Stimulated activated CD8-positive, alpha-beta memory T cell treated with anti-CD3 and anti-CD28 coated beads, Interleukin-7, amount 100 ng/mL, for 1 hour (primary cell): ENCODE measurements around the gene KBTBD13.
"Not testable (repeated sequence)": the region's sequence is repeated elsewhere in the genome, so short reads cannot be mapped to it uniquely, and the experiment has no call there.

ENCODE experiments used
- DNase-seq, 2 donors: peaks; one replicate each; pipeline ENCODE4 v3.0.0-alpha.2; 2020; ENCODE audit warnings: low read depth in 2 of 2

The KBTBD13 gene

GRCh38 chr15:65088643-65089021 lies 12.1 kb downstream of the KBTBD13 start:
- no peak for DNase-seq

GRCh38 chr15:65089206-65089824 lies 12.8 kb downstream of the KBTBD13 start:
- no peak for DNase-seq

- no peak for DNase-seq
These were observed 15.6 kb downstream of the KBTBD13 start for GRCh38 chr15:65091946-65092770.

GRCh38 chr15:65092911-65093792 lies 16.6 kb downstream of the KBTBD13 start:
- no peak for DNase-seq

- DNase-seq, result not testable (repeated sequence)
These were observed 17.2 kb downstream of the KBTBD13 start for GRCh38 chr15:65093793-65094170.

- no peak for DNase-seq
These were observed 17.9 kb downstream of the KBTBD13 start for GRCh38 chr15:65094294-65094995.

- no peak for DNase-seq
These were observed 18.6 kb downstream of the KBTBD13 start for GRCh38 chr15:65095011-65095746.

- no peak for DNase-seq
These were observed 19.2 kb downstream of the KBTBD13 start for GRCh38 chr15:65095747-65096104.

- no peak for DNase-seq
These were observed 20.2 kb downstream of the KBTBD13 start for GRCh38 chr15:65096481-65097385.

- no peak for DNase-seq
These were observed 21.2 kb downstream of the KBTBD13 start for GRCh38 chr15:65097651-65098263.

GRCh38 chr15:65099336-65099735 lies 22.8 kb downstream of the KBTBD13 start:
- DNase-seq, result no peak

GRCh38 chr15:65099801-65100200 lies 23.3 kb downstream of the KBTBD13 start:
- not testable (repeated sequence) for DNase-seq

- no peak for DNase-seq
These were observed 23.9 kb downstream of the KBTBD13 start for GRCh38 chr15:65100442-65100841.

- DNase-seq, result no peak
These were observed 24.9 kb downstream of the KBTBD13 start for GRCh38 chr15:65101411-65101890.

- no peak for DNase-seq
These were observed 25.6 kb downstream of the KBTBD13 start for GRCh38 chr15:65101891-65102708.

- DNase-seq, result no peak
These were observed 26.4 kb downstream of the KBTBD13 start for GRCh38 chr15:65102912-65103311.

GRCh38 chr15:65105038-65105437 lies 28.5 kb downstream of the KBTBD13 start:
- DNase-seq, result no peak

GRCh38 chr15:65106011-65106590 lies 29.6 kb downstream of the KBTBD13 start:
- DNase-seq, result no peak
